Astrocyte (in vitro differentiated cells and primary cell): ENCODE data around the gene SFRP2.

Experiments used
- EZH2 ChIP-seq: IDR thresholded peaks from 2 replicates; pipeline ENCODE4 v1.6.1; 2012; ENCODE audit warnings: mild to moderate bottlenecking, low read length, inconsistent platforms; ENCODE audit not compliant: insufficient read depth
- TF ChIP-seq, protein P1 (sequence below): IDR thresholded peaks from 2 replicates; pipeline ENCODE4 v1.5.1; 2011; ENCODE audit warnings: low read depth, mild to moderate bottlenecking, inconsistent platforms, low read length, moderate library complexity; ENCODE audit not compliant: insufficient read depth

DNA sequence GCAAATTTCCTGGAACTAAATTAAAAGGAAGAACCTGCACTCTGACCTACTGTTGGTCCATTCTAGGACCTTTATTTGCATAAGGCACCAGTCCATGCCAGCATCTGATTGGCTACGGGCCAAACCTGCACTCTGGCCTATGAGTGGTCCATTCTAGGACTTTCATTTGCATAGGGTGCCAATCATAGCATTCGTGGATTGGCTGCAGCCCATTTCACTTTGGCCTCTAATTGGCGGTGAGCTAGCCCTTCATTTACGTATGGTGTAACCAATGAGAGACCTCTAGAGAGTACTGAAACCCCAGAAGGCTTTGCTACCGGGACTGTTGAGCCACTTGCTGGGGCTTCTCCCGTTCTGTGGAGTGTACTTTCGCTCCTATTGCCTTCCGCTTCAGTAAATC is 23.0 kb downstream of the SFRP2 start:
- TF ChIP-seq, protein P1, sequence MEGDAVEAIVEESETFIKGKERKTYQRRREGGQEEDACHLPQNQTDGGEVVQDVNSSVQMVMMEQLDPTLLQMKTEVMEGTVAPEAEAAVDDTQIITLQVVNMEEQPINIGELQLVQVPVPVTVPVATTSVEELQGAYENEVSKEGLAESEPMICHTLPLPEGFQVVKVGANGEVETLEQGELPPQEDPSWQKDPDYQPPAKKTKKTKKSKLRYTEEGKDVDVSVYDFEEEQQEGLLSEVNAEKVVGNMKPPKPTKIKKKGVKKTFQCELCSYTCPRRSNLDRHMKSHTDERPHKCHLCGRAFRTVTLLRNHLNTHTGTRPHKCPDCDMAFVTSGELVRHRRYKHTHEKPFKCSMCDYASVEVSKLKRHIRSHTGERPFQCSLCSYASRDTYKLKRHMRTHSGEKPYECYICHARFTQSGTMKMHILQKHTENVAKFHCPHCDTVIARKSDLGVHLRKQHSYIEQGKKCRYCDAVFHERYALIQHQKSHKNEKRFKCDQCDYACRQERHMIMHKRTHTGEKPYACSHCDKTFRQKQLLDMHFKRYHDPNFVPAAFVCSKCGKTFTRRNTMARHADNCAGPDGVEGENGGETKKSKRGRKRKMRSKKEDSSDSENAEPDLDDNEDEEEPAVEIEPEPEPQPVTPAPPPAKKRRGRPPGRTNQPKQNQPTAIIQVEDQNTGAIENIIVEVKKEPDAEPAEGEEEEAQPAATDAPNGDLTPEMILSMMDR: no peak
- TF ChIP-seq EZH2: no peak
